GM23248 (cell line): Measurements from ENCODE around the gene PPP2R3B. TPM values are rescaled to one million over a fixed set of nuclear protein-coding genes. Genes with fewer than 3 reads are reported as not detected.

Experiments used
- DNase-seq: peaks from one replicate; pipeline ENCODE4 v3.0.0-alpha.2; 2015
- H2AFZ ChIP-seq: fragments of 200-600 bp; sonication (generic); 2 replicates; pipeline ENCODE4 v1.6.1; 2016; ENCODE audit warnings: antibody characterized with exemption
- H3F3A ChIP-seq: fragments of 200-600 bp; sonication (generic); 2 replicates; pipeline ENCODE4 v1.6.1; 2016; ENCODE audit warnings: mild to moderate bottlenecking, antibody characterized with exemption, mixed run types; ENCODE audit not compliant: insufficient read depth
- H3K27ac ChIP-seq: fragments of 200-600 bp; sonication (generic); 2 replicates; pipeline ENCODE4 v1.5.1; 2016; ENCODE audit warnings: mild to moderate bottlenecking
- H3K27me3 ChIP-seq: fragments of 200-600 bp; sonication (generic); replicated peaks from 2 replicates; pipeline ENCODE4 v1.6.1; 2016; ENCODE audit warnings: mild to moderate bottlenecking; ENCODE audit not compliant: insufficient read depth
- H3K36me3 ChIP-seq: fragments of 200-600 bp; sonication (generic); 2 replicates; pipeline ENCODE4 v1.6.1; 2016; ENCODE audit warnings: low read depth, mild to moderate bottlenecking
- H3K4me1 ChIP-seq: fragments of 200-600 bp; sonication (generic); 2 replicates; pipeline ENCODE4 v1.6.1; 2016; ENCODE audit warnings: mild to moderate bottlenecking; ENCODE audit not compliant: insufficient read depth
- H3K4me2 ChIP-seq: fragments of 200-600 bp; sonication (generic); one replicate; pipeline ENCODE4 v1.6.1; 2016; ENCODE audit warnings: mild to moderate bottlenecking; ENCODE audit not compliant: unreplicated experiment
- H3K4me3 ChIP-seq: fragments of 200-600 bp; sonication (generic); 2 replicates; pipeline ENCODE4 v1.5.1; 2016; ENCODE audit warnings: mild to moderate bottlenecking
- H3K79me2 ChIP-seq: fragments of 200-600 bp; sonication (generic); 2 replicates; pipeline ENCODE4 v1.6.1; 2016; ENCODE audit warnings: mild to moderate bottlenecking; ENCODE audit not compliant: insufficient read depth
- H3K9ac ChIP-seq: fragments of 200-600 bp; sonication (generic); 2 replicates; pipeline ENCODE4 v1.6.1; 2016; ENCODE audit warnings: mild to moderate bottlenecking
- H3K9me2 ChIP-seq: fragments of 200-600 bp; sonication (generic); 2 replicates; pipeline ENCODE4 v1.6.1; 2016; ENCODE audit warnings: mixed run types, mild to moderate bottlenecking, moderate library complexity; ENCODE audit not compliant: insufficient read depth
- H3K9me3 ChIP-seq: fragments of 200-600 bp; sonication (generic); one replicate; pipeline ENCODE4 v1.6.1; 2017; ENCODE audit warnings: low read depth
- H4K20me1 ChIP-seq: fragments of 200-600 bp; sonication (generic); 2 replicates; pipeline ENCODE4 v1.6.0; 2016; ENCODE audit not compliant: insufficient read depth
- EZH2 ChIP-seq: fragments of 200-600 bp; sonication (generic); IDR thresholded peaks from 2 replicates; pipeline ENCODE4 v1.6.1; 2018; ENCODE audit warnings: antibody characterized with exemption, mild to moderate bottlenecking; ENCODE audit not compliant: insufficient read depth, poor library complexity, severe bottlenecking
- EZH2phosphoT487 ChIP-seq: fragments of 200-600 bp; sonication (generic); IDR thresholded peaks from 2 replicates; pipeline ENCODE4 v1.6.1; 2018; ENCODE audit warnings: antibody characterized with exemption, moderate library complexity, mild to moderate bottlenecking, low read depth; ENCODE audit not compliant: insufficient read depth
- WGBS, 2 experiments: methylation state at CpG; one replicate each; pipeline ENCODE4 v1.1.6; 2015 to 2017; ENCODE audit warnings: low lambda C conversion rate in 2 of 2, low coverage in 1 of 2; ENCODE audit errors: missing lambda C conversion rate in 2 of 2; 5-methylcytosine and 5-hydroxymethylcytosine counted together
- in situ Hi-C: fragments of 300-500 bp; cut with MboI; formaldehyde crosslinking; loops from 2 replicates; pipeline ENCODE4 v1.15.0; 2020
- polyA plus RNA-seq: library from polyadenylated mRNA; unstranded; fragments of >200 nt; fragmentation: Nextera tagmentation; extraction: Ambion mirVana; gene quantifications from 2 replicates; pipeline ENCODE4 v1.2.1, GENCODE V29; 2016
- total RNA-seq: library from RNA; depleted of rRNA; stranded (reverse); fragments of >200 nt; shearing (Covaris generic); gene quantifications from 2 replicates; pipeline ENCODE4 v1.2.3, GENCODE V29; 2014

Gene PPP2R3B
- total and polyA plus RNA-seq, 2 experiments from 2014 or later: 7.4 to 16.6 TPM

- no peaks in the 10 kb centered on the region for H3K9me3 ChIP-seq
- H3K79me2 ChIP-seq: no peaks in the 10 kb centered on the region
- H3K27me3 ChIP-seq: no peaks in the 10 kb centered on the region
- 84 to 87% methylated on average over 11 of the region's 11 CpGs for WGBS, 2 experiments
- H2AFZ ChIP-seq: no peak overlapping the region
- TF ChIP-seq EZH2phosphoT487 (no peak), EZH2 (no peak)
- H4K20me1 ChIP-seq: no peaks in the 10 kb centered on the region
- H3K9me2 ChIP-seq: no peaks in the 10 kb centered on the region
- no peaks in the 10 kb centered on the region for H3K36me3 ChIP-seq
- no peak overlapping the region for H3K4me2 ChIP-seq
- no peak overlapping the region for H3K27ac ChIP-seq
- in situ Hi-C loops: no loop called here
- H3K9ac ChIP-seq: no peak overlapping the region
- no peaks in the 10 kb centered on the region for H3K4me1 ChIP-seq
- no peaks in the 10 kb centered on the region for H3F3A ChIP-seq
- DNase-seq: no peak
- H3K4me3 ChIP-seq: no peak overlapping the region
These were observed 38.1 kb downstream of the PPP2R3B start for GRCh38 chrX:348461-349117.

GRCh38 chrX:347351-348117, 39.2 kb downstream of the PPP2R3B start:
- in situ Hi-C loops: no loop called here
- Histone ChIP-seq H3K9me2 (no peaks in the 10 kb centered on the region), H3F3A (no peaks in the 10 kb centered on the region), H3K4me2 (no peak overlapping the region), H3K27me3 (no peaks in the 10 kb centered on the region), H3K9ac (no peak overlapping the region), H3K4me3 (no peak overlapping the region), H4K20me1 (no peaks in the 10 kb centered on the region), H3K36me3 (no peaks in the 10 kb centered on the region), H3K4me1 (no peaks in the 10 kb centered on the region), H2AFZ (no peak overlapping the region), H3K79me2 (no peaks in the 10 kb centered on the region), H3K9me3 (no peaks in the 10 kb centered on the region), H3K27ac (no peak overlapping the region)
- DNase-seq: no peak
- TF ChIP-seq EZH2phosphoT487 (no peak), EZH2 (no peak)
- 98% methylated on average over 43 to 55 of the region's 59 CpGs for WGBS, 2 experiments

GRCh38 chrX:346034-346813, 40.5 kb downstream of the PPP2R3B start:
- H3K4me2 ChIP-seq: no peak overlapping the region
- no peaks in the 10 kb centered on the region for H3K9me2 ChIP-seq
- no peak overlapping the region for H3K9ac ChIP-seq
- no peak overlapping the region for H2AFZ ChIP-seq
- no peaks in the 10 kb centered on the region for H3K4me1 ChIP-seq
- no peaks in the 10 kb centered on the region for H3F3A ChIP-seq
- H4K20me1 ChIP-seq: no peaks in the 10 kb centered on the region
- no peaks in the 10 kb centered on the region for H3K79me2 ChIP-seq
- no peaks in the 10 kb centered on the region for H3K36me3 ChIP-seq
- H3K27me3 ChIP-seq: no peaks in the 10 kb centered on the region
- no peak overlapping the region for H3K27ac ChIP-seq
- DNase-seq: no peak
- in situ Hi-C loops: no loop called here
- 93 to 96% methylated on average over 8 to 72 of the region's 75 CpGs for WGBS, 2 experiments
- no peak overlapping the region for H3K4me3 ChIP-seq
- H3K9me3 ChIP-seq: no peaks in the 10 kb centered on the region
- TF ChIP-seq EZH2phosphoT487: no peak
- no peak for TF ChIP-seq EZH2

DNA sequence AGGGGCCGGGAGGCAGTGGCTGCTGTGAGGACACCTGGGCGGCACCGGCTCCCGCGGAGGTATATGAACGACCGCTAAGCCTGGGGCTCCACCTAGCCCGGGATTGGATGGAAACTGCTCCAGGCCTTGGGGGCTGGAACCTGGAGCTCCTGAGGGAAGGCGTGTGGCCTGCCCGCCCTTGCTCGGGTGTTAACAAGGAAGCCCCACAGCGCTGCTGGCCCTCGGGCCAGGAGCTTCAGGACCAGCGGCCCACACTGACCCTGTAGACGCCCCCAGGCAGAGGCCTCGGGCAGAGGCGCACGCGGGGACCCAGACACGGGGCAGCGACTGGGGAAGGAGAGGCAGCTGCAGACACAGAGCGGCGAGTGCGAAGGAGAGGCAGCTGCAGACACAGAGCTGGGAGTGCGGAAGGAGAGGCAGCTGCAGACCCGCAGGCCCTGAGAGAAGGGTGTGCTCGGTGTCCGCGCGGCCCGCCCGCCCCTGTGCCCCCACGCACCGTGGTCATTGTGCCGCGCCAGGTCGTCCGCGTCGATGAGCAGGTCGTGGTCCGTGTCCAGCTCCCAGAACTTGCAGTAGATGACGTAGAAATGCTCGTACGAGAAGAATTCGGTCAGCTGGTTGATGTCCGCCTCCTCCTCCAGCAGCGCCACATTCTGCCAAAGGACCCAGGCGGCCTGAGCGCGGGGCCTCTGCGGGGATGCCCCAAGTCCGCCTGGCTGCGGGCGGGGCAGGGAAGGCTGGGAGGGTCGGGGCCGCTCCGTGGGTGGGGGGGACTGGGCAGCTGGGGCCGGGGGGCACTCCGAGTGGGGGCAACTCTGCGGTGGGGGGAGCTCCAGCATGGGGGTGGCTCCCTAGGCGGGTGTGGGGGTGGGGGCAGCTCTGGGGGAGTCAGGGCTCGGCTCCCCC, 41.4 kb downstream of the PPP2R3B start:
- no peaks in the 10 kb centered on the region for H3K27me3 ChIP-seq
- H2AFZ ChIP-seq: no peak overlapping the region
- H3K4me1 ChIP-seq: no peaks in the 10 kb centered on the region
- no peaks in the 10 kb centered on the region for H3F3A ChIP-seq
- H3K36me3 ChIP-seq: no peaks in the 10 kb centered on the region
- no peak for DNase-seq
- H3K4me2 ChIP-seq: no peak overlapping the region
- H3K79me2 ChIP-seq: no peaks in the 10 kb centered on the region
- TF ChIP-seq EZH2phosphoT487 (no peak), EZH2 (no peak)
- H3K9ac ChIP-seq: no peak overlapping the region
- WGBS, 2 experiments: 96 to 98% methylated on average over 40 to 63 of the region's 63 CpGs
- in situ Hi-C loops: no loop called here
- no peaks in the 10 kb centered on the region for H3K9me3 ChIP-seq
- H3K27ac ChIP-seq: no peak overlapping the region
- H3K4me3 ChIP-seq: no peak overlapping the region
- no peaks in the 10 kb centered on the region for H4K20me1 ChIP-seq
- no peaks in the 10 kb centered on the region for H3K9me2 ChIP-seq
